HG02642 (cell line): ENCODE data around the gene UBE4B.

ENCODE experiments used
- ATAC-seq: cut with Tn5 transposase; IDR thresholded peaks from one replicate; pipeline ENCODE4 v1.9.1; 2021; ENCODE audit warnings: mild to moderate bottlenecking; ENCODE audit not compliant: unreplicated experiment, poor library complexity

UBE4B gene

GRCh38 chr1:10031461-10031860 is 1.3 kb upstream of the UBE4B start:
- ATAC-seq = no peak

- peak; percentile 20 for ATAC-seq
Observed at GRCh38 chr1:10033359-10033845, 644 bp downstream of the UBE4B start.

GRCh38 chr1:10042746-10043145 is 10.0 kb downstream of the UBE4B start:
- no peak for ATAC-seq

GRCh38 chr1:10045480-10046355 is 13.0 kb downstream of the UBE4B start:
- no peak for ATAC-seq

DNA sequence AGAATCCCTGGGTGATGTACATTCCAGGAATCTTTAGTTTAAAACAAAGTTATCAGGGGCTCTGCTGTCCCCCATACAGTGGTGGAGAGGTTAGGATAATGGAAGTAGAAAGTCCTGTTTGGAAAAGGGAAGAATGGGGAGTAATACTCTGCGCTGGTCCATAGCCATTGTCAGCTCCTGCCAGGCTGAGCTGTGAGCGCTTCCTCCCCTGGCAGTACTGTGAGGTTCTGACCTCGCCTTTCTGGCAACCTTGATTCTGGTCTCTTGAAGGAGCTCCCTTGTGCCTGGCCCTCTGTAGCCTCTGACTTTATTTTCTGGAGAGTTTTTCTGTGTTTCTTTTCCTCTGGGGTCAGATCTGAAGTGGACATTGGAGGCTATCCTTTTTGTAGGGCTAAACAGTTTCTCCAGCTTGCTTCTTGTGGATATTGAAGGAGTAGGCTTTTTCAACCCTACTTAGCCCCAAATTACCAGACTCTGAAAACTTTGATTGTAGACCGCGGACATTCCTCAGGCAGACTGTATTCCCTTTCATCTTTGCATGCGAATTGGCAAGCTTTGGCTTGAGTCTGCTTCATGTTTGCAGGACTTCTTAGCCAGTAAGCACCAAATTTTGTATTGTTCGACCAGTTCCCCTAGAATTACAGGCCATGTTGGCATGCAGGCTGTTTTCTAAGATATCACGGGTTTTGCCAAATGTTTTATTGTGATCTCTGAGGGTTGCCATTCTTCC is 13.8 kb downstream of the UBE4B start:
- no peak for ATAC-seq

- ATAC-seq = no peak
Observed at GRCh38 chr1:10048601-10049000, 15.8 kb downstream of the UBE4B start.

DNA sequence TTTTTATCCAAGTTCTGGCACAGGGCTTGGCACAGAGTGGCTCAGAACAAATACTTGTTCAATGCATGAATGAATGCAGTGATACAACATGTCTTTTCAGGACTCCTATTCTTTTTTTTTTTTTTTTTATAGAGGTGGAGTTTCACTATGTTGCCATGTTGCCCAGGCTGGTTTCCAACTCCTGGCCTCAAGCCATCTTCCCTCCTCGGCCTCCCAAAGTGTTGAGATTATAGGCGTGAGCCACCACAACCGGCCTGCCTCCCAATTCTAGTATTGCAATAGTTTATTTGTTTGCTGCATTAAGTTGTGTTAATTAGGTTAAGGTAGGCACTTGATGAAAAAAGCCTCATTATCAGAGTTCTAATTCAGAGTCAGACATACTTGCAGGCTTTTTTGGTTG is 17.9 kb downstream of the UBE4B start:
- no peak for ATAC-seq

- ATAC-seq = no peak
Observed at GRCh38 chr1:10051656-10052055, 18.9 kb downstream of the UBE4B start.

GRCh38 chr1:10052347-10052746 is 19.6 kb downstream of the UBE4B start:
- no peak for ATAC-seq

DNA sequence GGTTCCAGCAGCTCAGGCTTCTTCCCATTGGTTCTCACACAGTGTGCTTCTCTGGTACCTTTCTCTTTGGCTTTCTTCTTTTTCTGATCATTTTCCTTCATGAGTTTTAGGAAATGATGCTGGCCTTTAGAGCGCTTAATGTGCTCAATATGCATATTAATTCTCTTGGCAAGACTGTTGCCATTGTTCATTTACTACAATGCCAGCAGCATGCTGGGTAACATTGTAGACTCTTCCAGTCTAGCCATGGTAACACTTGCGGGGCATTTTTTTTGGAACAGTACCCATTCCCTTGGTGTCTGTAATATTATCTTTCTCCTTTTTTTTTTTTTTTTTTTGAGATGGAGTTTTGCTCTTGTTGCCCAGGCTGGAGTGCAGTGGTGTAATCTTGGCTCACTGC is 21.7 kb downstream of the UBE4B start:
- no peak for ATAC-seq

DNA sequence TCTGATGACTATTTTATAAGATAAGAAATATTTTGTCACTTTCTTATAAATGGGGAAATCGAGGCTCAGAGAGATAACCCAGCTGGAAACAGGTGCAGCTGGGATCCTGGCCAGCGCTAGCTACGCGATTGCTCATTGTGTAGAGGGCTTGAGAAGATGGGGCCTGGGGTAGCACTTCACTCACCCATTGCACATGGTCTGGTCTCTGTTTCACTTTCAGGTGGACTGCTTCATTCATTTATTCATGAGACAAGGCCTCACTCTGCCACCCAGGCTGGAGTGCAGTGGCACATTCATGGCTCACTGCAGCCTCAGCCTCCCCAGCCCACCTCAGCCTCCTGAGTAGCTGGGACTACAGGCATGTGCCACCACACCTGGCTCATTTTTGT is 23.8 kb downstream of the UBE4B start:
- ATAC-seq = no peak

DNA sequence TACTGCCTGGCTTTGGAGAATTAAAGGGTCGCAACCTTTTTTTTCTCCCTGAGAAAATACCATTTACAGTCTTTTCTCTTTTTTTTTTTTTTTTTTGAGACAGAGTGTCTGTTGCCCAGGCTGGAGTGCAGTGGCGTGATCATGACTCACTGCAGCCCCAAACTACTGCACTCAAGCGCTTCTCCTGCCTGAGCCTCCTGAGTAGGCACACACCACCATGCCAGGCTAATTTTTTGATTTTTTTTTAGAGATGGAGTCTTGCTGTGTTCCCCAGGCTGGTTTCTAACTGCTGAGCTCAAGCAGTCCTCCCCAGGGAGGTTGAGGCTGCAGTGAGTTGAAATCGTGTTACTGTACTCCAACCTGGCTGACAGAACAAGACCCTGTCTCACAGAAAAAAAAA is 24.6 kb downstream of the UBE4B start:
- ATAC-seq = no peak

DNA sequence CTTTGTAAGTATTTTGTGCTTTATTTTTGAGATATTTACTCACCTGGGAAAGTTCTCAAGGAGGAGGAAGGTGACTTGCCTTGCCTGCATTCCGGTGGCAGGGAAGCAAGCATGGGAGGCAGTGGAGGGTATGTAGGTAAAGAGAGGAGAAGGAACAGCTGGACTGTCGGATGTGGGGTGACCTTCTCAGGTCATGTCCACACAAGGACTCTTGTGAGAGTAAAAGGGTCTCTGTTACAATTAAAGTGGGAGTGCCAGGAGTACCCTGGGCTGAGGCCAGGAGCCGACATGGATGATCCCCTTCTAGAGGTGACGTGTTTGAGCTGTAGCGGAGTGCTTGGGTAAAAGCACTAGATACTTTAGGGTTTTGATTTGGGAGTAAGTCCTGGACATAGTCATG is 25.0 kb downstream of the UBE4B start:
- no peak for ATAC-seq

- ATAC-seq = no peak
Observed at GRCh38 chr1:10059342-10059718, 26.6 kb downstream of the UBE4B start.

- ATAC-seq = no peak
Observed at GRCh38 chr1:10060311-10061100, 27.7 kb downstream of the UBE4B start.

GRCh38 chr1:10061276-10061675 is 28.5 kb downstream of the UBE4B start:
- no peak for ATAC-seq

- no peak for ATAC-seq
Observed at GRCh38 chr1:10063878-10064277, 31.1 kb downstream of the UBE4B start.

- ATAC-seq = no peak
Observed at GRCh38 chr1:10064416-10065343, 31.9 kb downstream of the UBE4B start.

GRCh38 chr1:10065344-10065685 is 32.6 kb downstream of the UBE4B start:
- ATAC-seq = no peak

GRCh38 chr1:10065760-10066159 is 33.0 kb downstream of the UBE4B start:
- no peak for ATAC-seq
